Kidney capillary endothelial cell (primary cell): ENCODE data around the gene DHDH.
"Not testable (repeated sequence)": the region's sequence is repeated elsewhere in the genome, so short reads cannot be mapped to it uniquely, and the experiment has no call there.

Source experiments
- DNase-seq: peaks from one replicate; pipeline ENCODE4 v3.0.0-alpha.2; 2018; ENCODE audit warnings: low spot score

Gene DHDH

DNA sequence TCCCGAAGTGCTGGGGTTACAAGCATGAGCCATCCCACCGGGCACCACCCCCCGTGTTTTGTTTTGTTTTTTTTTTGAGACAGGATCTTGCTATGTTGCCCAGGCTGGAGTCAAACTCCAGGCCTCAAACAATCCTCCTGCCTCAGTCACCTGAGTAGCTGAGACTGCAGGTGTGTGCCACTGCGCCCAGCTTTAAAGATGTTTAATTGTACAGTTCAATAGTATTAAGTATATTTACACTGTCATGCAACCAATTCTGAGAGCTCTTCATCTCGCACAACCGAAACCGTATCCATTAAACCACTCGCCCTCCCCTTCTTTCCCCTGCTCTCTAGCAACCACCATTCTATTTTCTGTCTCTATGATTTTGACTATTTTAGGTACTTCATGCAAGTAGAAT, 17.7 kb upstream of the DHDH start:
- no peak for DNase-seq

DNA sequence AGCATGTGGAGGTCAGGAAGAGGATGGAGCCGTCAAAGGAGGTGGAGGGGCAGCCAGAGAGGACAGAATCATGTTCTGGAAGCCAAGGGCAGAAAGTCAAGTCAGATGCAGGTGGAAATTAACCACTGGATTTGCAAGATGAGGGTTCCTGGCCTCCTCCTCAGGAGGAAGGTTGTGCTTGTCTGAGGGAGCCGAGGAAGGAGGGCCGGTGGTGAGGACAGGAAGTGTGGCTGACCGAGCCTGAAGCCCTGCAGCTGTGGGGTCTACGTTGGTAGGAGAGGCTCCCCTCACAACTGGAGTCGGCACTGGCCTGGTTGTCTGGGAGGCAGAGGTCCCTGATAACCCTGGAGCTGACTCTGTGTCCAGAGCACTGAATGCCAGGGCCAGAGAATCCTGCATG, 15.4 kb upstream of the DHDH start:
- DNase-seq = no peak

DNA sequence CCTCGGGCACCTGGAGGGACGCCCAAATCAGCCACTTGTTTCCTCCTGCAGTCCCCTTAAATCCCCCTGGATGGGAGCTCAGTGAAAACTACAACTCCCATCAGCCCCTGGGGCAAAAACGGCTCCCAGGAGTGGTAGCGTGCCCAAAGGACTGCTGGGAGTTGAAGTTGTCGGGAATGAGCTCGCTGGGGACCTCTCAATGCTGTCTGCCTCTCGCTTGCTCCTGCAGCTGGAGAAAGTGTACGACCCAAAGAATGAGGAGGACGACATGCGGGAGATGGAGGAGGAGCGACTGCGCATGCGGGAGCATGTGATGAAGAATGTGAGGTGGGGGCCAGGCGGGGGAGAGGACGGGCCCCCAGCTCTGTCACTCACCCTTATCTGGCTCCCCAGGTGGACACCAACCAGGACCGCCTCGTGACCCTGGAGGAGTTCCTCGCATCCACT, 14.7 kb upstream of the DHDH start:
- no peak for DNase-seq

DNA sequence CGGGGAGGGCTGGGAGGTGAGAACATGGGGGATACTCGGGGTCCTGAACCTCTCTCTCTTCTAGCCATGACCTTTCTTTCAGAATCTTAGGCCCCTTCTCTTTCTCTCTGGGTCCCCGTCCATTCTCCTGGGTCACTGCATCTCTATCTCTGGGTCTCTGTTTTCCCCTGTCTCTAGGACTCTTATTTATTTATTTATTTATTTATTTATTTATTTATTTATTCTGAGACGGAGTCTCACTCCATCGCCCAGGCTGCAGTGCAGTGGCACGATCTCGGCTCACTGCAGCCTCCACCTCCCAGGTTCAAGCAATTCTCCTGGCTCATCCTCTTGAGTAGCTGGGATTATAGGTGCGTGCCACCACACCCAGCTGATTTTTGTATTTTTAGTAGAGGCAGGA, 14.2 kb upstream of the DHDH start:
- DNase-seq = not testable (repeated sequence)

DNA sequence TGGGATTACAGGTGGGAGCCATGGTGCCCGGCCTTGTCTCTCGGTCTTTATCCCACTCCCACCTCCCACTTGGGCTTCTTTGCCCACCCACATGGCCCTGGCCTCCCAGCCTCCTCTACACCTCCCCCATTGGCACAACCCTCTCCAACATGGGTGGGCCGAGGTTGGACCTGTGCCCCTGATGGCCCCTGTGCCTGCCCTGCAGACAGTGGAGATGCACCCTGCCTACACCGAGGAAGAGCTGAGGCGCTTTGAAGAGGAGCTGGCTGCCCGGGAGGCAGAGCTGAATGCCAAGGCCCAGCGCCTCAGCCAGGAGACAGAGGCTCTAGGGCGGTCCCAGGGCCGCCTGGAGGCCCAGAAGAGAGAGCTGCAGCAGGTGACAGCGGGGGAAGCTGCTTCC, 12.6 kb upstream of the DHDH start:
- DNase-seq = no peak

DNA sequence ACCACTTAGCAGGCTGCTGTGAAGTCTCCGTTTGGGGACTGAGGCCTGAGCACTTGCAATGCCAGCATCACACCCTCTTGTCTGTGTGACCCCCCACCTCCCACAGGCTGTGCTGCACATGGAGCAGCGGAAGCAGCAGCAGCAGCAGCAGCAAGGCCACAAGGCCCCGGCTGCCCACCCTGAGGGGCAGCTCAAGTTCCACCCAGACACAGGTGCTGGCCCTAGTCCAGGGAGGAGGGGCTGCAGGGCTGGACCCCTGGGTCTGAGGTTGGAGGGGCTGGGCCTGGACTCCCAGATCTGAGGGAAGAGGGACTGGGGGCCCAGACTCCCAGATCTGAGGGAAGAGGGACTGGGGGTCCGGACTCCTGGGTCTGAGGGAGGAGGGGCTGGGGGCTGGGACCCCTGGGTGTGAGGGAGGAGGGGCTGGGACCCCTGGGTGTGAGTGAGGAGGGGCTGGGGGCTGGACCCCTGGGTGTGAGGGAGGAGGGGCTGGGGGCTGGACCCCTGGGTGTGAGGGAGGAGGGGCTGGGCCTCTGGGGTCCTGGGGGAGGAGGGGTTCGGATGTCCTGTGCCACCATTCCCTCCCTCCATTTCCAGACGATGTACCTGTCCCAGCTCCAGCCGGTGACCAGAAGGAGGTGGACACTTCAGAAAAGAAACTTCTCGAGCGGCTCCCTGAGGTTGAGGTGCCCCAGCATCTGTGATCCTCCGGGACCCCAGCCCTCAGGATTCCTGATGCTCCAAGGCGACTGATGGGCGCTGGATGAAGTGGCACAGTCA, 11.6 kb upstream of the DHDH start:
- no peak for DNase-seq

DNA sequence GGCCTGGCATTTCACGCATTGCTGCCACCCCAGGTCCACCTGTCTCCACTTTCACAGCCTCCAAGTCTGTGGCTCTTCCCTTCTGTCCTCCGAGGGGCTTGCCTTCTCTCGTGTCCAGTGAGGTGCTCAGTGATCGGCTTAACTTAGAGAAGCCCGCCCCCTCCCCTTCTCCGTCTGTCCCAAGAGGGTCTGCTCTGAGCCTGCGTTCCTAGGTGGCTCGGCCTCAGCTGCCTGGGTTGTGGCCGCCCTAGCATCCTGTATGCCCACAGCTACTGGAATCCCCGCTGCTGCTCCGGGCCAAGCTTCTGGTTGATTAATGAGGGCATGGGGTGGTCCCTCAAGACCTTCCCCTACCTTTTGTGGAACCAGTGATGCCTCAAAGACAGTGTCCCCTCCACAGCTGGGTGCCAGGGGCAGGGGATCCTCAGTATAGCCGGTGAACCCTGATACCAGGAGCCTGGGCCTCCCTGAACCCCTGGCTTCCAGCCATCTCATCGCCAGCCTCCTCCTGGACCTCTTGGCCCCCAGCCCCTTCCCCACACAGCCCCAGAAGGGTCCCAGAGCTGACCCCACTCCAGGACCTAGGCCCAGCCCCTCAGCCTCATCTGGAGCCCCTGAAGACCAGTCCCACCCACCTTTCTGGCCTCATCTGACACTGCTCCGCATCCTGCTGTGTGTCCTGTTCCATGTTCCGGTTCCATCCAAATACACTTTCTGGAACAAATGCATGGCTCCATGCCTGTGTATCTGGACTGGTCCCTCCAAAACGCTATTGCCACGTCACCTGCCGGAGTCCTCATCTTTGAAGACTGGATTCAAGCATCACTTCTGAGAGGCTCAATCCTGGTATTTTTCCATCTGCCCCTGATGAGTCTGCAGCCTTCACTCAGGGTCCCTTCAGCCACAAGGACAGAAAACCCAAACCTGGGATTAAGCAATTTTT, 10.7 kb upstream of the DHDH start:
- no peak for DNase-seq

DNA sequence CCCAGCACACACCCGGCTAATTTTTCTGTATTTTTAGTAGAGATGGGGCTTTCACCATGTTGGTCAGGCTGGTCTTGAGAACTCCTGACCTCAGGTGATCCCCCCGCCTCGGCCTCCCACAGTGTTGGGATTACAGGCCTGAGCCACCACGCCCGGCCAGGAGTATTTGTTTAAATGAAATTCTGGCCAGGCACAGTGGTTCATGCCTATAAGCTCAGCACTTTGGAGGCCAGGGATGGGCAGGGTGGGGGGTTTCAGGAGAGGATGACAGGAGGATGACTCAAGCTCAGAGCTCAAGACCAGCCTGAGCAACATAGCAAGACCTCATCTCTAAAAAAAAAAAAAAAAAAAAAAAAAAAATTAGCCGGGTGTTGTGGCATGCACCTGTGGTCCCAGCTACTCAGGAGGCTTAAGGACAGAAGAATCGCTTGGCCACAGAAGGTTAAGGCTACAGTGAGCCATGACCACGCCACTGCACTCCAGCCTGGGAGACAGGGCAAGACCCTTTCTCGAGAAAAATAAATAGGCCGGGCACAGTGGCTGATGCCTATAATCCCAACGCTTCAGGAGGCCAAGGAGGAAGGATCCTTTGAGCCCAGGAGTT, 8.2 kb upstream of the DHDH start:
- DNase-seq = no peak

DNA sequence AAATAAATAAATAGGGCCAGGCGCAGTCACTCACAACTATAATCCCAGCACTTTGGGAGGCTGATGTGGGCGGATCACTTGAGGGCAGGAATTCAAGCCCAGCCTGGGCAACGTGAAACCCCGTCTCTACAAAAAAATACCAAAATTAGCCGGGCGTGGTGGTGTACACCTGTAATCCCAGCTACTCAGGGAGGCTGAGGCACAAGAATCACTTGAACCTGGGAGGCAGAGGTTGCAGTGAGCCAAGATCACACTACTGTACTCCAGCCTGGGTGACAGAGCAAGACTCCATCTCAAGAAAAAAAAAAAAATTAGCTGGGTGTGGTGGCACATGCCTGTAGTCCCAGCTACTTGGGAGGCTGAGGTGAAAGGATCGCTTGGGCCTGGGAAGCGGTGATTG, 7.6 kb upstream of the DHDH start:
- DNase-seq = not testable (repeated sequence)

DNA sequence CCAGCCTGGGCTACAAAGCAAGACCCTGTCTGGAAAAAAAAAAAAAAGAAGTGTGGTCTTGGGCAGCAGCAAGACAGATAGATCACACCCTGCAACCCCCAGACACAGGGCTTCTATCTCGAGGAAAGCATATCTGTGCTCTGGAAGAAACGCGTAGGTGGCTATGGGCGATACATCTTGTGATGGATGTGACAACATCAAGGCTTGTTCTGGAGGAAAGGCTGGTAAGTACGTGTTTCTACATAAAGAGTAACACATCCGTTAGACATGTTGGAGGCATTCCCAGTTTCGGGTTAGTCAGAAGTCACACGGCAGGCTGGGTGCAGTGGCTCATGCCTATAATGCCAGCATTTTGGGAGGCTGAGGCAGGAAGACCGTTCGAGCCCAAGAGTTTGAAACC, 6.6 kb upstream of the DHDH start:
- peak; percentile 85 for DNase-seq

DNA sequence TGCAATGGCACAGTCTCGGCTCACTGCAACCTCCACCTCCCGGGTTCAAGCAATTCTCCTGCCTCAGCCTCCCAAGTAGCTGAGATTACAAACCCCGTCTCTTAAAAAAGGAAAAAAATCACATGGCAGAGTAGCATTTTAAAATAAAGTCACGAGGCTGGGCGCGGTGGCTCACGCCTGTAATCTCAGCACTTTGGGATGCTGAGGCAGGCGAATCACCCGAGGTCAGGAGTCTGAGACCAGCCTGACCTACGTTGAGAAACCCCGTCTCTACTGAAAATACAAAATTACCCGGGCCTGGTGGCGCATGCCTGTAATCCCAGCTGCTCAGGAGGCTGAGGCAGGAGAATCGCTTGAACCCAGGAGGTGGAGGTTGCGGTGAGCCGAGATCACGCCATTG, 5.8 kb upstream of the DHDH start:
- DNase-seq = not testable (repeated sequence)

DNA sequence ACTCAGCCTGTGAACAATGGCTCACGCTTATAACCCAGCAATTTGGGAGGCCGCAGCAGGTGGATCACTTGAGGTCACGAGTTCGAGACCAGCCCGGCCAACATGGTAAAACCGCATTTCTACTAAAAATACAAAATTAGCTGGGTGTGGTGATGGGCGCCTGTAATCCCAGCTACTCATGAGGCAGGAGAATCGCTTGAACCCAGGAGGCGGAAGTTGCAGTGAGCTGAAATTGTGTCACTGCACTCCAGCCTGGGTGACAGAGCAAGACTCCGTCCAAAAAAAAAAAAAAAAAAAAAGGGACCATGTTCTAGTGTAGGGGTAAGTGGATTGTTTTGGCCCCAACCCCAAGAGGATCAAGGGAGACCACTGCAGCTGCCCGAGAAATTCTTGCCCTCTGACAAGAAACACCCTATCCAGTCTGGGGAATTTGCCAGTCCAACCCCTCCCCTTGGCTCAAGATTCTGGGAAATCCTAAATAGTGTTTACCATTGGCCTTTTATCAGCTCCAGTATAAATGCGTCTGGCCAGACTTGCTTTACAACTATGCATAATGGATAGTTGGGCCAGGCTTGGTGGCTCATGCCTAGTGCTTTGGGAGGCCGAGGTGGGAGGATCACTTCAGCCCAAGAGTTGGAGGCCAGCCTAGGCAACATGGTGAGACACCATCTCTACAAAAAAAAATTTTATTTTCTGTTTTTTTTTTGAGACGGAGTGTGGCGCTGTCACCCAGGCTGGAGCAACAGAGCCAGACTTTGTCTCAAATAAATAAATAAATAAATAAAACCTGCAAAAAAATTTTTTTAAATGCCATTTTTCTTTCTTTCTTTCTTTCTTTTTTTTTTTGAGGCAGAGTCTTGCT, 5.1 kb upstream of the DHDH start:
- DNase-seq = no peak

DNA sequence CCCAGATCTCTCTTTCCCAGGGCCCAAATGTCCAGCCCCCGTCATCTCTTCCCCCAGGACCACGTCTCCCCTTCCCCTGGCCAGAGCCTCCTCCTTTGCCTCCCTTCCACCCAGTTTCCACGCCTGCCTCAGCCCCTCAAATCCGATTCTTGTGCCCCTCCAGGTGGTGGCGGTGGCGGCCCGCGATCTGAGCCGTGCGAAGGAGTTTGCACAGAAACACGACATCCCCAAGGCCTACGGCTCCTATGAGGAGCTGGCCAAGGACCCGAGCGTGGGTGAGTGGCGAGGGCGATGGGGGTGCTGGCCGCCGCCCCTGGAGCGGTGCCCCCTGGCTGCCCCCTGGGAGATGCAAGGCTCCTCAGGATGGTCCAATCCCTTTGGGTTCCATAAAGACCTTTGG, 1.3 kb downstream of the DHDH start:
- DNase-seq = no peak

DNA sequence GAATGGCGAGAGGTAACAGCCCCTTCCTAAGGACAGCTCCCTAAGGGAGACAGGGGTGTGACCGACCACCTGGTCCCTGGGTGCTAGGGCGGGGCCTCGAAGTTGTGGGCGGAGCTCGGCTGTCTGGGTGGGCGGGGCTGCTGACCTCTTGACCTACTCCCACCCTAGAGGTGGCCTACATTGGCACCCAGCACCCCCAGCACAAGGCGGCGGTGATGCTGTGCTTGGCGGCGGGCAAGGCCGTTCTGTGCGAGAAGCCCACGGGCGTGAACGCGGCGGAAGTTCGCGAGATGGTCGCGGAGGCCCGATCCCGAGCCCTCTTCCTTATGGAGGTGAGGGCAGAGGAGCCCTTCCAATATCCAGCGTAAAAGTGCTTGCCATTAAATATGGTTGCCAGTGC, 2.4 kb downstream of the DHDH start:
- DNase-seq = no peak

DNA sequence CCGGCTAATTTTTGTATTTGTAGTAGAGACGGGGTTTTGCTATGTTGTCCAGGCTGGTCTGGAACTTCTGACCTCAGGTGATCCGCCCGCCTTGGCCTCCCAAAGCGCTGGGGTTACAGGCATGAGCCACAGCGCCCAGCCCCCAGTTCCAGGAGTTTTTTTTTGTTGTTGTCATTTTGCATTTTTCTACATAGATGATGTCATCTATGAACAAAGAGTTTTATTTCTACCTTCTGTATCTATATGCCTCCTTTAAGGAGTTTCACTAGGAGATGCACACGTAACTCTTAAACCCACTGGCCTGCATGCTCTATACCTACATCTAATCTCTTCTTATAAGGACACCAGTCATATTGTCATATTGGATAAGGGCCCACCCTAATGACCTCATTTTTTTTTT, 4.8 kb downstream of the DHDH start:
- no peak for DNase-seq

DNA sequence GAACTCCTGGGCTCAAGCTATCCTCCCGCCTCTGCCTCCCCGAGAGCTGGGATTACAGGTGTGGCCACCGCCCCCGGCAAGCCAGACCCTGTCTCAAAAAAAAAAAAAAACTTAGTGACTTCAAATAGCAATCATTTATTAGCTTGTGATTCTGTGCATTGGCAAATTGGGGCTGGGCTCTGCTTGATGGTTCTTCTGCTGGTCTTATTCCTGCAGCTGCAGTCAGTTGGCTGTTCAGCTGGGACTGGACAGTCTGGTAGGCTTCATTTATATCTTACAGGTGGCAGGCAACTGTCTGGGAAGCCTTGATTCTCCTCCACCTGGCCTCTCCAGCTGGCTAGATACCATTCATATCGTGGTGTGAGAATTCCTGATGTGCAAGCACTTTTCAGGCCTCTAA, 7.4 kb downstream of the DHDH start:
- no peak for DNase-seq

DNA sequence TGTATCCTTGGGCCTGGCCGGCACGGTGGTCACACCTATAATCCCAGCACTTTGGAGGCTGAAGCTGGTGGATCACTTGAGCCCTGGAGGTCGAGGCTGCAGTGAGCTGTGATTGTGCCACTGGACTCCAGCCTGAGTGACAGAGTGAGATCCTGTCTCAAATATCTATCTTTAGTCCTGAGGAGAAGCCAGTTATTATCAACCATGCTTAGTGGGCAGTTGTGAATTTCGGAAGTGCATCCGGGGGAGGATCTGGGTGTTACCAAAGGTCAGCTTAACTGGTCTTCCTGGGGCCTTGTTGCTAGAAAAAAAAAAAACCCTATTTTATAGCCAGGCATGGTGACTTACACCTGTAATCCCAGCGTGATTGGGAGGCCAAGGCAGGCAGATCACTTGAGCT, 9.6 kb downstream of the DHDH start:
- DNase-seq = no peak

DNA sequence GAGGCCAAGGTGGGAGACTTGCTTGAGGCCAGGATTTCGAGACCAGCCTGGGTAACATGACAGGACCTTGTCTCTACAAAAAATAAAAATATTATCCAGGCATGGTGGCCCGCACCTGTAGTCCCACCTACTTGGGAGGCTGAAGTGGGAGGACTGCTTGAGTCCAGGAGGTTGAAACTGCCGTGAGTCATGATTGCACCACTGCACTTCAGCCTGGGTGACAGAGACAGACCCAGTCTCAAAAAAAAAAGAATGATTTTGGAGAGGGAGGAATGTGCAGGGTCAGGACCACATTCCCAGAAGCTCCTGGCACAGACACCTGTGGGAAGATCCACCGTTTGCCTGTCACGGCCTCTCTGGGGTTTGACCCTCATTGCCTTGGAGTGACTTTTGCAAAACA, 11.9 kb downstream of the DHDH start:
- DNase-seq = no peak

DNA sequence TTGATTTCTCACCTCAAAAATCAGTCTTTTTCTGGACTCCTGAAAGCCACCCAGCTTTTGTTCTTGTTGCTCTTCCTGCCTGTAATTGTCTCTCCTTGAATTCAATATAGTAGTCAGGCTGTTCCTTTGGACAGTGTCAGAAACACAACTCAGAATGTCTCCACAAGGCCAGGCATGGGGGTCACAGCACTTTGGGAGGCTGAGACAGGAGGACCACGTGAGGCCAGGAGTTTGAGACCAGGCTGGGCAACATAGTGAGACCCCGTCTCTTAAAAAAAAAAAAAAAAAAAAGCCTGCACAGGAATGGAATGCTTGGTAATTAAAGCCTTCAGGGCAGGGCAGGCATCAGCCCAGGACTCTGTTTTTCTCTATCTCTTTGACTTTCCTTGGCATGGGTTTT, 12.3 kb downstream of the DHDH start:
- DNase-seq = no peak

DNA sequence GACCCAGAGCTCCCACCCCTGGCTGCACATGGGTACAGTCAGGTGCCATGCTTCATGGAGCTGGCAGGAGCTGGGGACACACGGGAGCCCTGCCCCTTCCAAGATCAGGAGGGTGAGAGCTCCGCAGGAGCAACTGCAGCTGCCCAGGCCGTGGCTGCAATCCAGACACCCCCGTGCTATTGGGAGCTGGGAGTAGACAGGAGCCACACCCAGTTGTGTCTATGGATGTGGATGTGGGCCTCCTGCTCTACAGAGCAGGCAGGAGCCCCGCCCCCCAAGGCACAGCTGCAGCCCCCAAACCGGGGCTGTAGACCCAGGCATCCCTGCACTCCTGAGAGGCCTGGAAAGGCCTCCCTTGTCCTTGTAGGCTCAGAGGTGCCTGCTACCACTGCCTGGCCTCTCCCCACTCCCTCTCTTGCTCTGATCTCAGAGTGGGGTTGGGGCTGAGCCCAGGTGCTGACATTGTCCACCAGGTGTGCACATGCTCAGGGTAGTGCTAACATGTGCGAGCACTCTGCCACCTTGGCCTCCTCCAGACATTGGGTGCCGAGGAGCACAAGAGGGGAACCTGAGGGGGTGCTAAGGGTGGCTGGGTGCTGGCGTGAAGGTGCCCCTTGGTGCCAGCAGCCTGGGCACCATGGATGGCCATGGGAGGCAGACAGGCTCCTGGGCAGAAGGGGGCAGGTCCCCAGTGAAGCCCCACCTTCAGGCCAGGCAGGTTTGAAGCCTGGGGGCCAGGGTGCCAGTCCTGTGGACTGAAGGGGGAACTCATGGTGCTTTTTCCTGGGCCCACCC, 13.2 kb downstream of the DHDH start:
- no peak for DNase-seq

DNA sequence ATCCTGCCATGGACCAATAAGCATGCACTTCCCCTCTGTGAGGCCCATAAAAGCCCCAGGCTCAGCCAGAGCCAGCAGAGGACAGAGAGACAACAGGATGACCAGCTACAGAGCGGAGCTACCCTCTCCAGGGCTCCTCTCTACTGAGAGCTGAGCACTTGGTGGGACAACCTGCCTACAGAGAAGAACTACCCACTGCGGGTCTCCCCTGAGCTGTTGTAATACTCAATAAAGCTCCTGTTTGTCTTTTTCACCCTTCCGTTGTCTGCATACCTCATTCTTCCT, 13.7 kb downstream of the DHDH start:
- no peak for DNase-seq
